NCI-H774 (cell line): ENCODE results near the gene CDC16.
"Not testable (repeated sequence)": the region's sequence is repeated elsewhere in the genome, so short reads cannot be mapped to it uniquely, and the experiment has no call there.

ENCODE experiments used
- DNase-seq: peaks from one replicate; lab custom pipeline; 2025; lab: John Stamatoyannopoulos, UW

Gene CDC16

GRCh38 chr13:114234645-114235421 lies at the start of gene CDC16:
Gene CDC16, plus strand, starts transcription at chr13:114234897. Its CDS starts 188 bp downstream, at chr13:114235085.
- DNase-seq = peak; percentile 100

- DNase-seq = no peak
Measured at GRCh38 chr13:114185182-114185971, 49.3 kb upstream of the CDC16 start.

- no peak for DNase-seq
Measured at GRCh38 chr13:114194853-114195252, 39.8 kb upstream of the CDC16 start.

GRCh38 chr13:114196629-114197028 lies 38.1 kb upstream of the CDC16 start:
- no peak for DNase-seq

GRCh38 chr13:114198556-114198955 lies 36.1 kb upstream of the CDC16 start:
- no peak for DNase-seq

- DNase-seq = not testable (repeated sequence)
Measured at GRCh38 chr13:114199526-114199925, 35.2 kb upstream of the CDC16 start.

GRCh38 chr13:114199954-114200353 lies 34.7 kb upstream of the CDC16 start:
- DNase-seq = no peak

GRCh38 chr13:114200399-114200911 lies 34.2 kb upstream of the CDC16 start:
- DNase-seq = no peak

GRCh38 chr13:114202581-114202980 lies 32.1 kb upstream of the CDC16 start:
- no peak for DNase-seq

GRCh38 chr13:114203536-114203935 lies 31.2 kb upstream of the CDC16 start:
- no peak for DNase-seq

GRCh38 chr13:114204894-114205293 lies 29.8 kb upstream of the CDC16 start:
- DNase-seq = no peak

- no peak for DNase-seq
Measured at GRCh38 chr13:114208134-114208533, 26.6 kb upstream of the CDC16 start.

GRCh38 chr13:114211446-114212157 lies 23.1 kb upstream of the CDC16 start:
- DNase-seq = no peak

GRCh38 chr13:114212158-114212495 lies 22.6 kb upstream of the CDC16 start:
- DNase-seq = no peak

- no peak for DNase-seq
Measured at GRCh38 chr13:114213980-114214379, 20.7 kb upstream of the CDC16 start.

- no peak for DNase-seq
Measured at GRCh38 chr13:114219392-114219791, 15.3 kb upstream of the CDC16 start.

GRCh38 chr13:114222461-114222968 lies 12.2 kb upstream of the CDC16 start:
- no peak for DNase-seq

- no peak for DNase-seq
Measured at GRCh38 chr13:114224201-114224600, 10.5 kb upstream of the CDC16 start.

- DNase-seq = no peak
Measured at GRCh38 chr13:114225610-114226009, 9.1 kb upstream of the CDC16 start.

- no peak for DNase-seq
Measured at GRCh38 chr13:114226088-114226487, 8.6 kb upstream of the CDC16 start.

GRCh38 chr13:114226699-114227323 lies 7.9 kb upstream of the CDC16 start:
- peak; percentile 93 for DNase-seq

GRCh38 chr13:114227528-114227927 lies 7.2 kb upstream of the CDC16 start:
- no peak for DNase-seq
